Stimulated activated naive CD8-positive, alpha-beta T cell treated with anti-CD3 and anti-CD28 coated beads, Interleukin-15, Interleukin-2, amounts not matched to agents 100 U/mL and 50 U/mL, for 24 hours (primary cell): ENCODE results near the gene OS9.
A peak's percentile ranks its signal among the peaks of the same experiment; 100 is the strongest.

ENCODE experiments used
- ATAC-seq: fragments of 150-1000 bp; cut with Tn5 transposase; one replicate; pipeline ENCODE4 v1.10.0; 2021
- DNase-seq: peaks from one replicate; pipeline ENCODE4 v3.0.0; 2021

OS9 gene

GRCh38 chr12:57751788-57752667 lies 58.1 kb downstream of the OS9 start, which contains the start of gene CDK4:
Gene CDK4 (minus strand): TSS chr12:57752310. CDS start chr12:57751717, 593 bp downstream.
- DNase-seq (peak; percentile 99), ATAC-seq (peak; percentile 80)

- no peak for ATAC-seq
- DNase-seq: no peak
Observed at GRCh38 chr12:57752668-57753000, 58.7 kb downstream of the OS9 start.

GRCh38 chr12:57753756-57754337 lies 59.9 kb downstream of the OS9 start:
- DNase-seq (no peak), ATAC-seq (no peak)

GRCh38 chr12:57754411-57755193 lies 60.7 kb downstream of the OS9 start, which contains the start of gene MARCHF9:
Gene MARCHF9 (plus strand): TSS chr12:57755103. CDS start chr12:57755529, 426 bp downstream.
- ATAC-seq (peak; percentile 50), DNase-seq (peak; percentile 85)

GRCh38 chr12:57755194-57755453 lies 61.2 kb downstream of the OS9 start:
- DNase-seq (no peak), ATAC-seq (no peak)

GRCh38 chr12:57755454-57756372 lies 61.8 kb downstream of the OS9 start:
- peak; percentile 45 for DNase-seq
- no peak for ATAC-seq

GRCh38 chr12:57756406-57757341 lies 62.7 kb downstream of the OS9 start:
- ATAC-seq (peak; percentile 49), DNase-seq (peak; percentile 80)

- ATAC-seq: no peak
- DNase-seq: no peak
Observed at GRCh38 chr12:57757771-57758170, 63.8 kb downstream of the OS9 start.

- DNase-seq (no peak), ATAC-seq (no peak)
Observed at GRCh38 chr12:57758552-57759359, 64.8 kb downstream of the OS9 start.

- ATAC-seq (no peak), DNase-seq (peak; percentile 48)
Observed at GRCh38 chr12:57759360-57759980, 65.5 kb downstream of the OS9 start.

- no peak for DNase-seq
Observed at GRCh38 chr12:57760347-57760982, 66.5 kb downstream of the OS9 start.

GRCh38 chr12:57761391-57761998 lies 67.6 kb downstream of the OS9 start:
- DNase-seq (no peak), ATAC-seq (no peak)

More at GRCh38 chr12:57760347-57760982, 66.5 kb downstream of the OS9 start:
- no peak for ATAC-seq

GRCh38 chr12:57762463-57762862 lies 68.5 kb downstream of the OS9 start:
- ATAC-seq: no peak
- DNase-seq: no peak

GRCh38 chr12:57763881-57764661 lies 70.1 kb downstream of the OS9 start:
- DNase-seq (no peak), ATAC-seq (no peak)

GRCh38 chr12:57764662-57765002 lies 70.7 kb downstream of the OS9 start:
- DNase-seq (peak; percentile 55), ATAC-seq (peak; percentile 0)

- peak; percentile 65 for ATAC-seq
- peak; percentile 74 for DNase-seq
Observed at GRCh38 chr12:57765003-57765697, 71.2 kb downstream of the OS9 start.
